ENCODE data around the gene AFG1L. TPM values are rescaled to one million over a fixed set of nuclear protein-coding genes. Genes with fewer than 3 reads are reported as not detected.
A peak's percentile ranks its signal among the peaks of the same experiment; 100 is the strongest.
"Not testable (repeated sequence)": the region's sequence is repeated elsewhere in the genome, so short reads cannot be mapped to it uniquely, and the experiment has no call there.

AFG1L gene
- 8.9 TPM for polyA plus RNA-seq (ENCODE audit: insufficient read length)
- long read RNA-seq, donor 1 = 0 reads
- long read RNA-seq, donor 2 = 0 reads
- long read RNA-seq, donor 3 = 0 reads
- long read RNA-seq, donor 4 = 0 reads
- long read RNA-seq, donor 5, full-length matches to known transcripts = 2 of 2 reads
- long read RNA-seq, donor 5, partial matches to known transcripts = 0 of 2 reads
- long read RNA-seq, donor 5, other reads (novel, unspliced or antisense) = 0 of 2 reads
- long read RNA-seq, donor 6 = 0 reads
- long read RNA-seq, donor 7 = 0 reads
- long read RNA-seq, donor 8 = 0 reads

DNA sequence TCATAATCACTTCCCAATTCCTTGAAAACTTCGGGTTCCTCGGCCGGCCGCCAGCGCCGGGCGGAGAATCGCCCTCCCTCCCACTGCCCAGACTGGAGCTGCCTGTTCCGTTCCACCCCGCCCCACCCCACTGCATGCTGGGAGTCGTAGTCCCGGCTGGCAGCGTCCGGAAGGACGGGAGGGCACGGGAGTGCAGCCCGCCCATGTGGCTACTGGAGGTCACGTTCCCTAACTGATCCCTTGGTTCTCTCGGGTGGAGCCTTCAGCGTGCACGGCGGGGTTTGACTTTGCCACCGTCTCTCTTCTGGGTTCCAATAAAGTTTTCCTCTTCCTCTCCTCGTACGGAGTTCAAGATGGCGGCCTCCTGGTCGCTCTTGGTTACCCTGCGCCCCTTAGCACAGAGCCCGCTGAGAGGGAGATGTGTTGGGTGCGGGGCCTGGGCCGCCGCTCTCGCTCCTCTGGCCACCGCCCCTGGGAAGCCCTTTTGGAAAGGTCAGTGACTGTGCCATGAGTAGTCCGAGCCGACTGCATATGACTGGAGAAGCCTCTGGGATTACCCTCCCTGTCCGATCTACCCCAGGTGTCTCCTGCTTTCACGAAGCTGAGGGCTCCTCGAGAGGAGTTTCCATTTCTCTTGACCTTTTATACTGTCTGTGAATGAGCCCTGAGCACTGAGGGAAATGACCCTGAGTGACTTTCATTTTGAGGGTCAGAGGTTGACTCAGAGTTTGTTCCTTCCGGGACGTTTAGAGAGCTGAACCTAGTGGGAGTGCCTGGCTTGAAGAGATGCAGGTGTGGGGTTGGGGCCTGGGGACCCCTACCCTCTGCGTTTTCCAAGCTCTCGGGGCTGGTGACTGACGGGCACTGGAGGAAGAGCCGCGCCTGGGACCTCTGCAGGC, at the start of gene AFG1L:
Gene AFG1L, plus strand, starts transcription at position 328 of the 899 bp plus-strand sequence. Its CDS starts 26 bp downstream, at position 354.
- peak; percentile 90 for DNase-seq

DNA sequence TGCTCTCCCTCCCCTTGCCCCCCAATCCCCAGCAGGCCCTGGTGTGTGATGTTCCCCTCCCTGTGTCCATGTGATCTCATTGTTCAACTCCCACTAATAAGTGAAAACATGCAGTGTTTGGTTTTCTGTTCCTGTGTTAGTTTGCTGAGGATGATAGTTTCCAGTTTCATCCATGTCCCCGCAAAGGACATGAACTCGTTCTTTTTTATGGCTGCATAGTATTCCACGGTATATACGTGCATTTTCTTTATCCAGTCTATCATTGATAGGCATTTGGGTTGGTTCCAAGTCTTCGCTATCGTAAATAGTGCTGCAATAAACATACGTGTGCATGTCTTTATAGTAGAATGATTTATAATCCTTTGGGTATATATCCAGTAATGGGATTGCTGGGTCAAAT, 49.8 kb upstream of the AFG1L start:
- DNase-seq = not testable (repeated sequence)

DNA sequence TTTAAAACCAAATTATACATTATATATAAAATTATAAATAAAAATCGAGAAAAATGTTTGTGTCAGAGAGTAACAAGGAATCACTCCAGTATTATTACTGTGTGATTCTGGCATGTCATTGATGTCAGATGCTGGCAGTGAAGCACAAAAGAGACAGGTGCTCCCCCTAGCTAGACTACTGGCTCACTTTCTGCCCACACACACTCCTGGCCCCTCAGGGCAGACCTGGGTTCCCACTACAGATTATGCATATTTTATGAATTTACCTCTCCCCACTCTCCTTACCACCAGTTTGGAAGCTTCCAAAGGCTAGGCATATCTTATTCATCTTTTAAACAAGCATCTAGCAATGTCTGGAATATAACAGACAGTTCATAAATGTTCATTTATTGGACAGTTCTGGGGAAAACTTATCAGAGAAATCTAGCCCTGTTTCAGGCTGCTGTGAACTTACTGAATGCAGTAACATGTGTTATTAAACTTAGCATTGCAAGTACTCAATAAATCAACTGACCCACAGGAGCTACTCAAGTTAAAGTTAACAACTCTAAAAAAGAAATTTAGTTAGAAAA, 46.8 kb upstream of the AFG1L start:
- DNase-seq = no peak

DNA sequence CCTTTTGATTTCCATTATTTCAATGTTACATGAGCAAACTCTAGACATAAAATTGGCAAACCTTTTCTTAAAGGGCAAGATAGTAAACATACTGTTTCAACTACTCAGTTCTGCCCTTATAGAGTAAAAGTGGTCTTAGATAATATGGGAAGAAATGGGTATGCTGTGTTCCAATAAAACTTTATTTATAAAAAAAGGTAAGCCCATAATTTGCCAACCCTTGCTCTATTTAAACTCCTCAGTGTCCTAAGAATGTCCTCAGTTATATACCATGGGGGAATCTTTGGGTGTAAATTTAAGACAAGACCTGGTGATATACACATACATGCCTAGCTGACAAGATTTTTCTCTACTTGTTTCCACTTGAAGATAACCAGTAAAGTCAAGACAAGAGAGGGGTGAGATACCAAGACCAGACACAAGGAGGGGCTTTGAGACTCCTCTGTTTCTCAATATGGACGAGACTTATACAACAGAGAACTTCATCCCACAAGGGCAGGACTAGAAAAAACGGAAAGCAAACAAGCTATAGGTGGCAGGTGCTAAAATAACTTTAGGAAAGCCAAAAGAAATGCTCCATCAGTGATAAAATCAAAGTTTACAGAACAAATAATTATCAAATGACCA, 44.5 kb upstream of the AFG1L start:
- DNase-seq = no peak

DNA sequence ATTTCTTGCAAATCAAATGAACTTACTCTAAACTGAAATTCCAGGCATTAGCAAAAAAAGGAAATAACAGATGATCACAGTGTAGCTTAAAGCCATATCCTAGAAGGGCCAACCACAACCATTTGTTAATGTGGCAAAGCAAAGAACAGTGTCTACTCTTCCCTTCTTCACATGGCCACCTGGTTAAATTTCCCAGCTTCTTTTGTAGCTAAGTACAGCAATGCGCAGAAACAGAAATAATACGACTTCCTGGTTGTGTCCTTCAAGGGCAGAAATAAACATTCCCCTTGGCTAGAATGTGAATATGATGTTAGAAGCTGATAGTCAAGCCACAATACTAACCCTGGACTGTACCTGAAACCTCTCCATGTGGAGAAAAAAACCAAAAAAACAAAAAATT, 43.6 kb upstream of the AFG1L start:
- no peak for DNase-seq

DNA sequence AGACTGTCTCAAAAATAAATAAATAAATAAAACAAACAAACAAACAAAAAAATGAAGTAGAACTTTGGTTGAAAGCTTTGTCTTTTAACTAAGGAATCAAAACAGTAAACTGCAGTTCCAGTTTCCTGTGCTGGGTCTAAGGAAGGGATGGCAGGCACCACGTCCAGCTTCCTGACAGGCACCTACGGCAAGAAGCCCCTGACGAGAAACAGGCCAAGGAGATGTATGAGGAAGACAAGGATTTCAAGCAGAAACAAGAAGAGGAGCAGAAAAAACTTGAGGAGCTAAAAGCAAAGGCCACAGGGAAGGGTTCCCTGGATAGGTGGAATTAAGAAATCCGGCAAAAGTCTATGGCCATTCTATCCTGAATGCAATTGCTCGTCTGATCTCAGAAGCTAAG, 42.8 kb upstream of the AFG1L start:
- DNase-seq = no peak

DNA sequence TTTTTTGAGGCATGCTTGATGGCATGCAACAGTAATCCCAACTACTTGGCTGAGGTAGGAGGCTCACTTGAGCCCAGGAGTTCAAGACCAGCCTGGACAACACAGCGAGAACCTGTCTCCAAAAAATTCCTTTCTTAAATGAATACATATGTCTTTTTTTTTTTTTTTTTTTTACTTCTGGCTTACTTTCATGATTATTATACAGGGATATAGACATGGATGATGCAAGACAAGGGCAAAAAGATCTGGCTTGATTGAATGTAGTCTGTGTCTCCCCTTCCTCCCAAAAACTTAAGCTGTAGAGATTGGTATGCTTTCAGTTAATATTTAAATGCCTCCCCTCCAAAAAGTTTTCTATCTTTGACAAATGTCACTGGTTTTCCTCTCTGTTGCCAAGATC, 41.6 kb upstream of the AFG1L start:
- DNase-seq = no peak

DNA sequence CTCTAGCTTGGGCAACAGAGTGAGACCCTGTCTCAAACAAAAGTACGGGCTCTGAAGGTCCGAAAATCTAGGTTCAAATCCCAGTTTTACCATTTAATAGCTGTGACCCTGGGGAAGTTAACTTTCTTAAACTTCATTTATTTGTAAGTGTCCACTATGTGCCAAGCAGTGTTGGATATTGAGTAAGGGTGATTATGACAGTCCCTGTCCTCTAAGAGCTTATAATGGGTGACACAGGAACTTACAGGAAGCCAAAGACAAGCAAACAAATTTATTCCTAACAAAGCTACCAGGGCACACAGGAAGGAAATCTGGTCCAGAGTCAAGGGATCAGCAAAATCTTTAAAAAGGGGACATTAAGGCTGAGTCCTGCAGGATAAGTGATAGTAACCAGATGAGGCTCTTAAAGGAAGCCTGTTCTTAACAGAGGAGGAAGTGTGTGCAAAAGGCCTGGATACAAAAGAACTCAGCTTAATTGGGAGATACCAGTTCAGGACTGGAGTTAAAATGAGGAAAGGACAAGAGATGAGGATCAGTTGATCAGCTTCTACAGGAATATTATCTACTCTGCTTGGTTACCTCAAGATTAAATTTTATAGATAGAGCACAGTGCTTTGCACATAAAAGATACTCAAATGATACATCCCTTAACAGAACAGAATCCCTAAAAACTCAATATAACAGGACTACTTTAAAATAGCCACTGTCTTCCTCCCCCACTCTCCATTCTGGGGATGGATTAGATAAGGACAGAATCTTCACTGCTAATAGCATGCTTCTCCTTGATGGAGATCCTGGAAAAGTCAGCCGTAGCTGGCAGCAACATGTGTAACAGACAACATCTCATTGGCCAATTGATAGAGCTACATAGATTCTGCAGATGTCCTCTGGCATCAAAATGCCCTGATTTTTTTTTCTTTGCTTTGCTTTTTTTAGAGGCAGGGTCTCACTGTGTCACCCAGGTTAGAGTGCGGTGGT, 40.1 kb upstream of the AFG1L start:
- DNase-seq = no peak

DNA sequence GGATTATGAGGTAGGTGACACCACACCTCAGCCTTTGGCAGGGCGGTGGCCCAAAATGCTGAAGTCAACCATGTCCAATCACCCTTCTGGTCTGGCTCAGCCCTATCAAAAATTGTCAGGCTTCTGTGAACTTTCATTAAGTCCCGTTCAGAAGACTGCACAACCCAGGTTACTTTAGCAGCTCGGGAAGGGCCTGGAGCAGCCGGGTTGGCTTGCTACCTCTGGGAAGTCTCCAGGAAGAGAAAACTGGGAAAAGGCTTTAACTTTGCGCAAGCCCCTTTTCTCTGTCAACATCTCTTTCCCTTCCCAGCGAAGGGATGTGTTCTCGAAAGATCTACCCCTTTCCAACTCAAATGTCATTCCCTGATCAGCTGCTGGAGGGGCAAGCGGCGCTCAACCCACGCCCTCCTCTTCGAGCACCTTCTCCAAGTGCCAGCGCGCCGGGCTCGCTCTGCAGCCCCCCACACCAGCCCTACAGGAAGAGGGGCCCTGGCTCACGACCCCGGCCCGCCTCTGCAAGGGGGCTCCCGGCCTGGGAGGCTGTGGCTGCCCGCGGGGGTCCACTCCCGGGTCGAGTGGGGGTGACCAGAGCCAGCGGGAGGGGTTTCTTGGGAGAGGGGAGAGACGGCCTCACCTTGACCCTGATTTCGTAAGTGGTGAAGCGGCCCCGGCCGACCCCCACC, 34.6 kb upstream of the AFG1L start:
- peak; percentile 40 for DNase-seq

DNA sequence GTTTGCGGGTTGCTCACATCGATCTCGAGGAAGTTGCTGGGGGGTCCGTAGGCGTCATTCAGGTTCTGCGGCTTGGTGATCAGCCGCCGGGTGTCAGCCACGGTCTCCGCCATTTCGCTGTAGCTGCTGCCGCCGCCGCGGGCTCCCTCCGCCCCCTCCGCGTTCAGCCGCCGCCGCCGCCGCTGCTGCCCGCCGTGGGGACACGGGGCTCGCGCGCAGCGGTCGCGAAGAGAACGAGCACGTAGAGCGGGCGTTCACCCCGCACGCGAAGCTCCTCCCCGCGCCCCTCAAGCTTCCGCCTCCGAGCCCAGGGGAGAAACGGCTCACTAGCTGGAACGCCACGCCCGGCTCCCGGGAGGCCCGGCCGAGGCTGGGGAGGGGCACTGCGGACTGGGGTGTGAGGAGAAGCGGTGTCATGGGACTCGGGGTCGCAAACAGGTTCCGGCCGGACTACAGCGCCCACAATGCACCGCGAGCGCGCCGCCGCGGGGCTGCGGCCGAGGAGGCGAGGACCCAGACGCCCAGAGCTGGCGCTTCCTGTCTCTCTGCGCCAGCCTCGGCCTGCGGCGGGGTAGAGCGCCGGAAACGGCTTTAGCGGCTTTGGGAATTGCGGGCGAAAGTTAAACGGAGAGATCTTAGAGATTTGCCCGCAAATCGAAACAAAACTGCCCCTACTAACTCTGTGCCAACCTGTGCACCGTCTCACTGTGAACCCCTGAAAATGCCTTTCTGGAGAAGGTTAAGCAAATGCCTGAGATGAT, 33.9 kb upstream of the AFG1L start, which contains the start of gene SNX3:
Gene SNX3, minus strand, starts transcription at position 232 of the 761 bp plus-strand sequence. Its CDS starts 119 bp downstream, at position 113.
- DNase-seq = peak; percentile 93

DNA sequence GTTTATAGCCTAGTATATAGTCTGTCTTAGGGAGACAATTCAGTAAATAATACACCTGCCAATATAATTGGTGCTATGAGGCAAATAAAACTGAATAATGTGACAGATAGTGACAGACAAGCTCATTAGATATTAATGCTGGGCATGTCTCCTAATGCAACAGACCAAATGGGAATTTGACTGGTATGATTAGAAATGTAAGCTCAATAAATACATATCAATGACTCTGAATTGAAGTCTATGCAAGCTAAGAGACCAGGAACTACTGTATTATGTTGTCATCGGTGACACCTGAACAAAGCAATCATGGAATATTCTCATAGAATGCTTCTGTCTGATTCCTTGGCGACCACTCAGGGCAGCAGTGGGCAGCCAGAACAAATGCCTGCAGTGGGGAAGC, 31.5 kb upstream of the AFG1L start:
- DNase-seq = no peak

DNA sequence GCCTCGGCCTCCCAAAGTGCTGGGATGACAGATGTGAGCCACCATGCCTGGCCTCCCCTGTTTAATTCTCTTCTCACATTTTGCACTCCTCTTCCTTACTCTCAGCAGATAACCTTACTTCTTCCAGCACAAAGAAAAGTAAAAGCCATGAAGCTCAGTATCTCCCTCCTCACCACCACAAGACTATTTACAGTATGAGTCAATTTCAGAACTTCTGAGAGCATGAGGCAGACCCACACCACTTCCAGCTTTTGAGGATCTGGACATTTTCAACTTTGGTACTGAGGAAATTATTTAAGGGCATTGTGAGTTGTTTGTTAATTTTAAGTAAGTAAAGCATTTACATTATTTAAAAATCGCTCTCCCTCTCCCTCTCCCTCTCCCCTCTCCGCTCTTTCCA, 26.0 kb upstream of the AFG1L start:
- no peak for DNase-seq

DNA sequence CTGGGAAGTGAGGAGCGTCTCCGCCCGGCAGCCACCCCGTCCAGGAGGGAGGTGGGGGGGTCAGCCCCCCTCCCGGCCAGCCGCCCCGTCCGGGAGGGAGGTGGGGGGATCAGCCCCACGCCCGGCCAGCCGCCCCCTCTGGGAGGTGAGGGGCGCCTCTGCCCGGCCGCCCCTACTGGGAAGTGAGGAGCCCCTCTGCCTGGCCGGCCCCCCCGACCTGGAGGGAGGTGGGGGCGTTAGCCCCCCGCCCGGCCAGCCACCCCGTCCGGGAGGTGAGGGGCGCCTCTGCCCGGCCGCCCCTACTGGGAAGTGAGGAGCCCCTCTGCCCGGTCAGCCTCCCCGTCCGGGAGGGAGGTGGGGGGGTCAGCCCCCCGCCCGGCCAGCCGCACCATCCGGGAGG, 24.9 kb upstream of the AFG1L start:
- not testable (repeated sequence) for DNase-seq

DNA sequence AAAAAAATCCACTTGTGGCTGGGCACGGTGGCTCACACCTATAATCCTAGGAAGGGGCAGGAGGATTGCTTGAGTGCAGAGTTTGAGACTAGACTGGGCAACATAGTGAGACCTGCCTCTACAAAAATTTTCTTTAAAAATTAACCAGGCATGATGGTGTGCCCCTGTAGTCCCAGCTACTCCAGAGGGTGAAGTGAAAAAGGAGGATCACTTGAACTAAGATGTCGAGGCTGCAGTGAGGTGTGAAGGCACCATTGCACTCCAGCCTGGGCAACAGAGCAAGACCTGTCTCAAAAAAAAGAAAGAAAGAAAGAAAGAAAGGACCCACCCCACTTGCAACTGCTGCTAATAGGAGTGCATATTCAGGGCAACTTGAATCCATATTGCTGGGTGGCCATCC, 20.3 kb upstream of the AFG1L start:
- DNase-seq = no peak

DNA sequence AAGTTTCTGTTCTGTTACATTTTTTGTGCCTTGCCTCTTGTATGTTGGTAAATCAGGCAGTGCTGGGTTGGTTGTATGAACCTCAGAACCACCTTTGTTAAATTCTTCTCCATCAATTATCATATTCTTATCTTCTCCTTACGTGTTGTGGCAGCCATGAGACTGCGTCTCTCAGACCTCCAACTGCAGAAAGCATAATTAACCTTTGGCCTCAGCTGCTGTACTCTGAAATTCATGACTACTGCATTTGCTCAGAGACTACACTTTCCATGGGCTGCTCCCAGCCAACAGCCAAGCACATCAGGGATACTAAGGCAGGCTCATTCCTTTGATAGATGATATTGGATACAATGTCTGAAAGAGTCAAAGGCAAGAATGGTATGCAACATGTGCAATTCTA, 18.9 kb upstream of the AFG1L start:
- DNase-seq = no peak

DNA sequence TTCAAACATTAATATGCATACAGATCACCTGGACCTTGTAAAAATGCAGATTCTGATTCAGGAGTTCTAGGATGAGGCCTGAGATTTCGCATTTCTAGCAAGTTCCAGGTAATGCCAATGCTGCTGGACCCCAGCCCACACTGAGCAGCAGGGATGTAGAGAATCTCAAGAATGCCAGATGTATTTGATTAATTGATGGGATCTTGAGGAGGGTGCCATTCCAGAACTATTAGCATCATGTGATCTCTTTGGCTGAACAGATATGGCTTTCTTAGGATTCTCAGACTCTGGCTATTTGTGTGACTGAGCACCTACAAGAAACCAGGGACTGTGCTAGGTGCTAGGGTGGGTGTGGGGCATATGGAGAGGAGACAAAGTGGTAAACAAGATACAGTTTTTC, 17.6 kb upstream of the AFG1L start:
- DNase-seq = no peak

DNA sequence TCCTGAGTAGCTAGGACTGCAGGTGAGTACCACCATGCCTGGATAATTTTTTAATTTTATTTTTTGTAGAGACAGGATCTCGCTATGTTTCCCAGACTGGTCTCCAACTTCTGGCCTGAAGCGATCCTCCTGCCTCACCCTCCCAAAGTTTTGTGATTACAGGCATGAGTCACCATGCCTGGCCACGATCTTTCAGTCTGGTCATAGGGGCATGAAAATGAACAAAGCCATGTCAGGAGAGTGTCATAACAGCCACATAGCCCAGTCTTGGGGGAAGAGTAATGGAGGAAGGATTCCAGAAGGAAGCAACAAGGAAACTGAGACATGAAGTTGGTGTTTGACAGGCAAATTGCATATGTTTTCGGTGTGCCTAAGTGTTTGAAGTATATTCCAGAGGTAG, 17.0 kb upstream of the AFG1L start:
- DNase-seq = no peak

DNA sequence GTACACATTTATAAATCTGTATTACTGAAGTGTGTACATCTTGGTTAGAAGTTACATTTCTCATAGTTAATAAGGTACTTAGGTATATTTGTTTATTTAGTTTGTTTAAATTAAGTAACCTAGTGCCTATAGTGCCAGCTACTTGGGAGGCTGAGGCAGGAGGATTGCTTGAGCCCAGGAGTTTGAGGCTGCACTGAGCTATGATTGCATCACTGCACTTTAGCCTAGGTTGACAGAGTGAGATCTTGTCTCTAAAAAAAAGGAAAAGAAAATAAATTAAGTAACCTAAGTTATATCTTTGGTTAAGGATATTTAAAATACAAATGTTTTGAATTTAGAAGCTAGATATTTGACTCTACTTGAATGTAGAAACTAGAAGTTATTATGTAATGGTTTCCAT, 9.5 kb upstream of the AFG1L start:
- DNase-seq = no peak

DNA sequence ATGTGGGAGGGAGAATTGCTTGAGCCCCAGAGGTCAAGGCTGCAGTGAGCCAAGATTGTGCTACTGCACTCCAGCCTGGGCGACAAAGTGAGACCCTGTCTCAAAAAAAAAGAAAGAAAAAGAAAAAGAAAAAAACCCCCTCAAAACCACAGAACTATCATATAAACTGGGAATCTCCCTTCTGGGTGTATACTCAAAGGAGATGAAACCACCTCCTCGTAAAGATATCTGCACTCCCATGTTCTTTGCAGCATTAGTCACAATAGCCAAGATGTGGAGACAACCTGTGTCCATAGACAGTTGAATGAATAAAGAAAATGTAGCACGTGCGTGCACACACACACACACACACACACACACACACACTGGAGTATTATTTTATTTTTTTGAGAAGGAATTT, 8.5 kb upstream of the AFG1L start:
- no peak for DNase-seq

DNA sequence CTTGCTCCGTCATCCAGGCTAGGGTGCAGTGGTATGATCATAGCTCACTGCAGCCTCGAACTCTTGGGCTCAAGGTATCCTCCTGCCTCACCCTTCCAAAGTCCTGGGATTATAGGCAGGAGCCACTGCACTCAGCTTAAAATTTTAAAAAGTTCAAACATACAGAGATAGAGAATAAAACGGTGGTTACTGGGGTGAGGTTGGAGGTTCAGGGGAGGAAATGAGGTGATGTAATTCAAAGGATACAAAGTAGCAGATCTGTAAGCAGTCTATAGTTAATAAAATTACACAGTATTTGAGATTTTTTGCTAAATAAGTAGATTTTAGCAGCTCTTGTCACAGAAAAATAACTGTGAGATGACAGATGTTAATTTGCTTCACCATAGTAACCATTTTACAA, 7.5 kb upstream of the AFG1L start:
- no peak for DNase-seq
